Epithelial cell of proximal tubule (primary cell): ENCODE measurements around the gene CDC25A. TPM values are rescaled to one million over a fixed set of nuclear protein-coding genes. Genes with fewer than 3 reads are reported as not detected.

Experiments
- DNase-seq: peaks from one replicate; pipeline ENCODE4 v3.0.0-alpha.2; 2011; ENCODE audit warnings: low read depth
- H3K4me3 ChIP-seq: 2 replicates; pipeline ENCODE4 v1.5.1; 2011; ENCODE audit warnings: low read depth, mild to moderate bottlenecking, low read length
- total RNA-seq: library from RNA; depleted of rRNA; stranded (reverse); fragments of >200 nt; gene quantifications from 2 replicates; pipeline ENCODE4 v1.2.3, GENCODE V29; 2015
- TF ChIP-seq, protein P1 (sequence below): conservative IDR thresholded peaks from 2 replicates; pipeline ENCODE4 v1.5.1; 2012; ENCODE audit warnings: low read depth, mild to moderate bottlenecking, low read length

The CDC25A gene
- total RNA-seq, 1 donor from 2014 or later, result 30.8 TPM

- TF ChIP-seq, protein P1, sequence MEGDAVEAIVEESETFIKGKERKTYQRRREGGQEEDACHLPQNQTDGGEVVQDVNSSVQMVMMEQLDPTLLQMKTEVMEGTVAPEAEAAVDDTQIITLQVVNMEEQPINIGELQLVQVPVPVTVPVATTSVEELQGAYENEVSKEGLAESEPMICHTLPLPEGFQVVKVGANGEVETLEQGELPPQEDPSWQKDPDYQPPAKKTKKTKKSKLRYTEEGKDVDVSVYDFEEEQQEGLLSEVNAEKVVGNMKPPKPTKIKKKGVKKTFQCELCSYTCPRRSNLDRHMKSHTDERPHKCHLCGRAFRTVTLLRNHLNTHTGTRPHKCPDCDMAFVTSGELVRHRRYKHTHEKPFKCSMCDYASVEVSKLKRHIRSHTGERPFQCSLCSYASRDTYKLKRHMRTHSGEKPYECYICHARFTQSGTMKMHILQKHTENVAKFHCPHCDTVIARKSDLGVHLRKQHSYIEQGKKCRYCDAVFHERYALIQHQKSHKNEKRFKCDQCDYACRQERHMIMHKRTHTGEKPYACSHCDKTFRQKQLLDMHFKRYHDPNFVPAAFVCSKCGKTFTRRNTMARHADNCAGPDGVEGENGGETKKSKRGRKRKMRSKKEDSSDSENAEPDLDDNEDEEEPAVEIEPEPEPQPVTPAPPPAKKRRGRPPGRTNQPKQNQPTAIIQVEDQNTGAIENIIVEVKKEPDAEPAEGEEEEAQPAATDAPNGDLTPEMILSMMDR, result peak; percentile 90
- DNase-seq, result no peak
- no peak overlapping the region for H3K4me3 ChIP-seq
These were observed 30.3 kb downstream of the CDC25A start for GRCh38 chr3:48157950-48158376.

DNA sequence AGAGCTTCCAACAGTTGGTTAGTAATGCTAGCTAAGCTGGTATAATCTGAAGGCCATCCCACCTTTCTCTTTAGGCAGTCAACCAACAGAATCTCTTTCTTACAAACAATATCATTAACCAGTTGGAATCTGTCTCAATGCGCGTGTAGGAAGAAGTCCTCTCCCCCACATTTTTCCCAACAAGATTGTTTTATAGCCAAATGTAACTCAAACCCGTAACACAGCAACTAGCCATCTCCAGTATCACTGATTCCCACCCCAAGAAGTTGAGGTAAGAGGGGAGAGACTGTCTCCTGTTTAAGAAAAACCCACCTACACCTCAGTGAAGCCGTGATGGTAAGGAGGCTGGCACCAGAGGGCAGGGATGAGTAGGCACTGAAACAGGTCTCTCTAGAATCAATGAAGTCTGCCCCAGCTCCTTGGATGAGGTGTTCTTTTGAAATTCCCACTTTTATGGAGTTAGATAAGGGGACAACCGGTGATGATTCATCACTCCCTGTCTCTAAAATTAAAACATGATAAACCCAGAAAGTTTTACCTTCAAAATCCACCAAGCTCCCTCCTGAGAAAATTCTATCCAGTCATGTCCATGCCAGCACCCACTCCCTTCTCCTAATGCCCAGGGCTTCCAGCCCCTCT, 30.9 kb downstream of the CDC25A start:
- no peak for DNase-seq
- TF ChIP-seq, protein P1, result no peak
- H3K4me3 ChIP-seq, result no peak overlapping the region

- no peak for DNase-seq
- TF ChIP-seq, protein P1, result no peak
These were observed 32.1 kb downstream of the CDC25A start for GRCh38 chr3:48156163-48156562.

GRCh38 chr3:48155122-48155521, 33.1 kb downstream of the CDC25A start:
- no peak overlapping the region for H3K4me3 ChIP-seq
- TF ChIP-seq, protein P1, result no peak
- DNase-seq, result no peak

More at GRCh38 chr3:48156163-48156562, 32.1 kb downstream of the CDC25A start:
- H3K4me3 ChIP-seq, result no peak overlapping the region

- no peak overlapping the region for H3K4me3 ChIP-seq
- DNase-seq, result no peak
- TF ChIP-seq, protein P1, result no peak
These were observed 36.3 kb downstream of the CDC25A start for GRCh38 chr3:48151807-48152427.

DNA sequence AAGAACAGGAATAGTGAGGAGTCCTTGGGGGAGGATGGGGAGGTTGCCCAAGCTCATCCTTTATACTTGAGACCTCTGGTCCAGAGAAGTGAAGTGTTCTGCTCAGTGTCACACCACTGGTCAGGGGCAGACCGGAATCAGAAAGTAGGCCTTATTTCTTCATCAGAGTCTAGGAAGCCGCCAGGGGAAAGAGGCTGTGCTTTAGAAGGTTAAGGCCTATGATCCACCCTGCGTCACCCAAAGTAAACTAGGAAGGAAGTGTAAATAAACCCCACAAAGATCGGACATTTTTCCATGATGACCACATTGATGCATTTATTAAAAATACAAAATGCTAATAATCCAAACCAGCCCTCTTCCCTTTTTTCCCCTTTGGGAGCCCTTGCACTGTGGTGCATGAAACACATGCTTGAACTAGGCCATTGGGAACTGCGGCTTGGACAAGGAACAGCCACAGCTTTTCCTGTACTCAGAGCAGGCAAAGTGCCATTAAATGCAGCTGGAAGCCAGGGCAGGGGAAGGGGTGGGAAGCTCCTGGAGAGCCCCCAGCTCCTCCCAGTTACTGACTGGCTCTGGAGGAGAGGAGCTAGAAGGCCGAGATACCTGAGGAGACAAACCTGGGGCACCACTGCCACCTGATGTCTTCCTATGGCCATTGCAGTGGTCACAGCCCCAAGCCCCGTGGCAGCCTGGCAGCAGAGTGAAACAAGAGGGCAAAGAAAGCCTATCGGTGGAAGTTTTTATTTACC, 37.0 kb downstream of the CDC25A start:
- DNase-seq, result no peak
- TF ChIP-seq, protein P1, result peak; percentile 95
- H3K4me3 ChIP-seq, result no peak overlapping the region
